ENCODE results near the gene EFL1. TPM values are rescaled to one million over a fixed set of nuclear protein-coding genes. Genes with fewer than 3 reads are reported as not detected.

Gene EFL1
- total and polyA plus RNA-seq, 9 of the 15 experiments (the other 6 are each of a cell fraction or from before 2014, with no cell fraction given) = 4.8 to 32.5 (median 16.9) TPM

DNA sequence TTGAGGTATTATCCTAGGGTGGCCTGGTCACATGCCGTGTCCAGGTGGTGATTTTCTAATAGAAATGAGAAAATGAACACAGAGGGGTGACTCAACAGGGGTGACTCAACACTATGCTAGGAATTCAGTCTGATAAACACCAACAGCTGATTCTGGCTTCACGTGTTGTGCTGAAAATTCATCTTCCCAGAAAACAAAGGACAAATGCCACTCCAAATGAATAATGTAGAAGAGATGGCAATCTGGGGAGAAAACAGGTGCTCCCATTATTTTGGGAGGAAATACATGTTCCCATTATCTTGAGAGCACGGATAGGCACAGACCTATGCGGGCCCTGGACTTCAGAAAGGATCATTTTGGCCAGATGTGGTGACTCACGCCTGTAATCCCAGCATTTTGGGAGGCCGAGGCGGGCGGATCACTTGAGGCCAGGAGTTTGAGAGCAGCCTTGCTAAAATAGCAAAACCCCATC is 115.5 kb downstream of the EFL1 start (continued):
- TF ChIP-seq, protein P1, sequence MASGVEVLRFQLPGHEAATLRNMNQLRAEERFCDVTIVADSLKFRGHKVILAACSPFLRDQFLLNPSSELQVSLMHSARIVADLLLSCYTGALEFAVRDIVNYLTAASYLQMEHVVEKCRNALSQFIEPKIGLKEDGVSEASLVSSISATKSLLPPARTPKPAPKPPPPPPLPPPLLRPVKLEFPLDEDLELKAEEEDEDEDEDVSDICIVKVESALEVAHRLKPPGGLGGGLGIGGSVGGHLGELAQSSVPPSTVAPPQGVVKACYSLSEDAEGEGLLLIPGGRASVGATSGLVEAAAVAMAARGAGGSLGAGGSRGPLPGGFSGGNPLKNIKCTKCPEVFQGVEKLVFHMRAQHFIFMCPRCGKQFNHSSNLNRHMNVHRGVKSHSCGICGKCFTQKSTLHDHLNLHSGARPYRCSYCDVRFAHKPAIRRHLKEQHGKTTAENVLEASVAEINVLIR (CRISPR knock-in tag; IDR thresholded peaks at IDR 0.05) = no peak
- TF ChIP-seq ATF7 (IDR thresholded peaks at IDR 0.05) (peak; percentile 70), RHOXF2B (CRISPR knock-in tag; conservative IDR thresholded peaks at IDR 0.05) (no peak), BRCA1 (IDR thresholded peaks at IDR 0.05) (no peak), BRCA1 (CRISPR knock-in tag; IDR thresholded peaks at IDR 0.05) (no peak), HMG20A (CRISPR knock-in tag; conservative IDR thresholded peaks at IDR 0.05) (no peak), FOXP1 (CRISPR knock-in tag; IDR thresholded peaks at IDR 0.05) (no peak), SNRNP70 (optimal IDR thresholded peaks at IDR 0.05; ENCODE audit: low read depth, low read length) (no peak), EHMT2 (IDR thresholded peaks at IDR 0.05) (no peak), PPARD (CRISPR knock-in tag; IDR thresholded peaks at IDR 0.05) (no peak), PHTF2 (CRISPR knock-in tag; IDR thresholded peaks at IDR 0.05) (no peak), ZNF124 (CRISPR knock-in tag; IDR thresholded peaks at IDR 0.05) (no peak), IFI16 (CRISPR knock-in tag; IDR thresholded peaks at IDR 0.05) (no peak), MED1 (CRISPR knock-in tag; IDR thresholded peaks at IDR 0.05; ENCODE audit: borderline replicate concordance) (no peak), ZNF224 (CRISPR knock-in tag; IDR thresholded peaks at IDR 0.05) (no peak), ZBED1 (IDR thresholded peaks at IDR 0.05) (no peak), ZNF263 (CRISPR knock-in tag; IDR thresholded peaks at IDR 0.05; ENCODE audit: borderline replicate concordance) (no peak)
- TF ChIP-seq, protein P2, sequence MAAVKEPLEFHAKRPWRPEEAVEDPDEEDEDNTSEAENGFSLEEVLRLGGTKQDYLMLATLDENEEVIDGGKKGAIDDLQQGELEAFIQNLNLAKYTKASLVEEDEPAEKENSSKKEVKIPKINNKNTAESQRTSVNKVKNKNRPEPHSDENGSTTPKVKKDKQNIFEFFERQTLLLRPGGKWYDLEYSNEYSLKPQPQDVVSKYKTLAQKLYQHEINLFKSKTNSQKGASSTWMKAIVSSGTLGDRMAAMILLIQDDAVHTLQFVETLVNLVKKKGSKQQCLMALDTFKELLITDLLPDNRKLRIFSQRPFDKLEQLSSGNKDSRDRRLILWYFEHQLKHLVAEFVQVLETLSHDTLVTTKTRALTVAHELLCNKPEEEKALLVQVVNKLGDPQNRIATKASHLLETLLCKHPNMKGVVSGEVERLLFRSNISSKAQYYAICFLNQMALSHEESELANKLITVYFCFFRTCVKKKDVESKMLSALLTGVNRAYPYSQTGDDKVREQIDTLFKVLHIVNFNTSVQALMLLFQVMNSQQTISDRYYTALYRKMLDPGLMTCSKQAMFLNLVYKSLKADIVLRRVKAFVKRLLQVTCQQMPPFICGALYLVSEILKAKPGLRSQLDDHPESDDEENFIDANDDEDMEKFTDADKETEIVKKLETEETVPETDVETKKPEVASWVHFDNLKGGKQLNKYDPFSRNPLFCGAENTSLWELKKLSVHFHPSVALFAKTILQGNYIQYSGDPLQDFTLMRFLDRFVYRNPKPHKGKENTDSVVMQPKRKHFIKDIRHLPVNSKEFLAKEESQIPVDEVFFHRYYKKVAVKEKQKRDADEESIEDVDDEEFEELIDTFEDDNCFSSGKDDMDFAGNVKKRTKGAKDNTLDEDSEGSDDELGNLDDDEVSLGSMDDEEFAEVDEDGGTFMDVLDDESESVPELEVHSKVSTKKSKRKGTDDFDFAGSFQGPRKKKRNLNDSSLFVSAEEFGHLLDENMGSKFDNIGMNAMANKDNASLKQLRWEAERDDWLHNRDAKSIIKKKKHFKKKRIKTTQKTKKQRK (IDR thresholded peaks at IDR 0.05; ENCODE audit: borderline replicate concordance, low read depth, low read length) = no peak
- TF ChIP-seq, protein P3, sequence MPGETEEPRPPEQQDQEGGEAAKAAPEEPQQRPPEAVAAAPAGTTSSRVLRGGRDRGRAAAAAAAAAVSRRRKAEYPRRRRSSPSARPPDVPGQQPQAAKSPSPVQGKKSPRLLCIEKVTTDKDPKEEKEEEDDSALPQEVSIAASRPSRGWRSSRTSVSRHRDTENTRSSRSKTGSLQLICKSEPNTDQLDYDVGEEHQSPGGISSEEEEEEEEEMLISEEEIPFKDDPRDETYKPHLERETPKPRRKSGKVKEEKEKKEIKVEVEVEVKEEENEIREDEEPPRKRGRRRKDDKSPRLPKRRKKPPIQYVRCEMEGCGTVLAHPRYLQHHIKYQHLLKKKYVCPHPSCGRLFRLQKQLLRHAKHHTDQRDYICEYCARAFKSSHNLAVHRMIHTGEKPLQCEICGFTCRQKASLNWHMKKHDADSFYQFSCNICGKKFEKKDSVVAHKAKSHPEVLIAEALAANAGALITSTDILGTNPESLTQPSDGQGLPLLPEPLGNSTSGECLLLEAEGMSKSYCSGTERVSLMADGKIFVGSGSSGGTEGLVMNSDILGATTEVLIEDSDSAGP (CRISPR knock-in tag; IDR thresholded peaks at IDR 0.05) = no peak
- TF ChIP-seq, protein P4, sequence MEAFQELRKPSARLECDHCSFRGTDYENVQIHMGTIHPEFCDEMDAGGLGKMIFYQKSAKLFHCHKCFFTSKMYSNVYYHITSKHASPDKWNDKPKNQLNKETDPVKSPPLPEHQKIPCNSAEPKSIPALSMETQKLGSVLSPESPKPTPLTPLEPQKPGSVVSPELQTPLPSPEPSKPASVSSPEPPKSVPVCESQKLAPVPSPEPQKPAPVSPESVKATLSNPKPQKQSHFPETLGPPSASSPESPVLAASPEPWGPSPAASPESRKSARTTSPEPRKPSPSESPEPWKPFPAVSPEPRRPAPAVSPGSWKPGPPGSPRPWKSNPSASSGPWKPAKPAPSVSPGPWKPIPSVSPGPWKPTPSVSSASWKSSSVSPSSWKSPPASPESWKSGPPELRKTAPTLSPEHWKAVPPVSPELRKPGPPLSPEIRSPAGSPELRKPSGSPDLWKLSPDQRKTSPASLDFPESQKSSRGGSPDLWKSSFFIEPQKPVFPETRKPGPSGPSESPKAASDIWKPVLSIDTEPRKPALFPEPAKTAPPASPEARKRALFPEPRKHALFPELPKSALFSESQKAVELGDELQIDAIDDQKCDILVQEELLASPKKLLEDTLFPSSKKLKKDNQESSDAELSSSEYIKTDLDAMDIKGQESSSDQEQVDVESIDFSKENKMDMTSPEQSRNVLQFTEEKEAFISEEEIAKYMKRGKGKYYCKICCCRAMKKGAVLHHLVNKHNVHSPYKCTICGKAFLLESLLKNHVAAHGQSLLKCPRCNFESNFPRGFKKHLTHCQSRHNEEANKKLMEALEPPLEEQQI (IDR thresholded peaks at IDR 0.05) = peak; percentile 33; the same call in 1 of the 2 replicates
- TF ChIP-seq, protein P5, sequence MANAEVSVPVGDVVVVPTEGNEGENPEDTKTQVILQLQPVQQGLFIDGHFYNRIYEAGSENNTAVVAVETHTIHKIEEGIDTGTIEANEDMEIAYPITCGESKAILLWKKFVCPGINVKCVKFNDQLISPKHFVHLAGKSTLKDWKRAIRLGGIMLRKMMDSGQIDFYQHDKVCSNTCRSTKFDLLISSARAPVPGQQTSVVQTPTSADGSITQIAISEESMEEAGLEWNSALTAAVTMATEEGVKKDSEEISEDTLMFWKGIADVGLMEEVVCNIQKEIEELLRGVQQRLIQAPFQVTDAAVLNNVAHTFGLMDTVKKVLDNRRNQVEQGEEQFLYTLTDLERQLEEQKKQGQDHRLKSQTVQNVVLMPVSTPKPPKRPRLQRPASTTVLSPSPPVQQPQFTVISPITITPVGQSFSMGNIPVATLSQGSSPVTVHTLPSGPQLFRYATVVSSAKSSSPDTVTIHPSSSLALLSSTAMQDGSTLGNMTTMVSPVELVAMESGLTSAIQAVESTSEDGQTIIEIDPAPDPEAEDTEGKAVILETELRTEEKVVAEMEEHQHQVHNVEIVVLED (CRISPR knock-in tag; IDR thresholded peaks at IDR 0.05) = no peak

Data from K562 (cell line).